GM12878 (cell line): ENCODE data around the gene MBD6. TPM values are rescaled to one million over a fixed set of nuclear protein-coding genes. Genes with fewer than 3 reads are reported as not detected.
A peak's percentile ranks its signal among the peaks of the same experiment; 100 is the strongest.

ENCODE experiments used
- ATAC-seq: fragments of 200-7000 bp; cut with Tn5 transposase; 3 replicates; pipeline ENCODE4 v1.9.1; 2020; ENCODE audit warnings: mild to moderate bottlenecking, moderate library complexity
- BruUV-seq: library from RNA; stranded (reverse); fragments of 400-500 nt; replicated peaks from 2 replicates; lab custom pipeline; 2021; lab: Mats Ljungman, UMichigan
- CTCF ChIA-PET: fragments of 300-600 bp; sonication (Branson Sonifier 250); formaldehyde crosslinking; extraction: SDS; loops from one replicate; lab custom pipeline; 2021; ENCODE audit warnings: inconsistent platforms; lab: Yijun Ruan, JAX
- POLR2A ChIA-PET: fragments of 350-600 bp; formaldehyde crosslinking; extraction: SDS; loops from one replicate; lab custom pipeline; 2021; ENCODE audit warnings: inconsistent platforms; lab: Charles Lee
- RAD21 ChIA-PET: fragments of 300-600 bp; sonication (Branson Sonifier 250); formaldehyde crosslinking; loops from one replicate; lab custom pipeline; 2023; ENCODE audit warnings: antibody characterized with exemption; ENCODE audit not compliant: unreplicated experiment; lab: Charles Lee
- SMC1A ChIA-PET: fragments of 300-600 bp; sonication (Branson Sonifier 250); formaldehyde crosslinking; loops from one replicate; lab custom pipeline; 2023; ENCODE audit not compliant: unreplicated experiment, uncharacterized antibody; lab: Charles Lee
- DNase-seq: peaks from one replicate; pipeline ENCODE4 v3.0.0-alpha.2; 2011; ENCODE audit warnings: low read depth, low spot score
- FAIRE-seq: peaks from 3 replicates; lab custom pipeline; 2011; peaks lifted over from hg19 to GRCh38; lab: Jason Lieb, UNC
- H2AFZ ChIP-seq: 2 replicates; pipeline ENCODE4 v1.6.0; 2011; ENCODE audit warnings: low read depth, low read length, control low read depth; ENCODE audit not compliant: control insufficient read depth
- H3K27ac ChIP-seq: 2 replicates; pipeline ENCODE4 v1.5.1; 2011; ENCODE audit warnings: control low read depth; ENCODE audit not compliant: control insufficient read depth, insufficient read depth
- H3K27me3 ChIP-seq, 2 experiments: replicated peaks in 1 of 2; 2 replicates each; pipeline versions ENCODE4 v1.6.0 to v1.6.1; 2011; ENCODE audit warnings: low read length in 1 of 2; ENCODE audit not compliant: control insufficient read depth in 2 of 2, insufficient read depth in 2 of 2
- H3K36me3 ChIP-seq, 2 experiments: 2 replicates each; pipeline ENCODE4 v1.5.1; 2011; ENCODE audit warnings: low read length in 1 of 2; ENCODE audit not compliant: control insufficient read depth in 2 of 2, insufficient read depth in 2 of 2
- H3K4me1 ChIP-seq: 2 replicates; pipeline ENCODE4 v1.6.1; 2011; ENCODE audit warnings: mild to moderate bottlenecking, low read length, moderate library complexity, mixed read lengths; ENCODE audit not compliant: control insufficient read depth, insufficient read depth
- H3K4me2 ChIP-seq: 2 replicates; pipeline ENCODE4 v1.6.0; 2011; ENCODE audit warnings: control low read depth; ENCODE audit not compliant: control insufficient read depth, insufficient read depth
- H3K4me3 ChIP-seq: fragments of 200-600 bp; sonication (generic); 2 replicates; pipeline ENCODE4 v1.5.1; 2016
- H3K79me2 ChIP-seq: 2 replicates; pipeline ENCODE4 v1.6.0; 2011; ENCODE audit warnings: low read length; ENCODE audit not compliant: control insufficient read depth, insufficient read depth
- H3K9ac ChIP-seq: 2 replicates; pipeline ENCODE4 v1.8.0; 2011; ENCODE audit warnings: low read length, control low read depth, mixed read lengths; ENCODE audit not compliant: control insufficient read depth, insufficient read depth
- H3K9me3 ChIP-seq: replicated peaks from 3 replicates; pipeline ENCODE4 v1.5.1; 2011; ENCODE audit warnings: mild to moderate bottlenecking, low read length; ENCODE audit not compliant: control insufficient read depth, insufficient read depth
- H4K20me1 ChIP-seq: 2 replicates; pipeline ENCODE4 v1.6.0; 2011; ENCODE audit not compliant: control insufficient read depth, insufficient read depth
- ATF3 ChIP-seq: IDR thresholded peaks from 2 replicates; pipeline ENCODE4 v1.6.1; 2011; ENCODE audit warnings: low read depth, mild to moderate bottlenecking, low read length, moderate library complexity, borderline replicate concordance; ENCODE audit errors: extremely low read depth
- BHLHE40 ChIP-seq, 2 experiments: fragments of 450-650 bp in 1 of 2; IDR thresholded peaks; 2 replicates each; pipeline ENCODE4 v1.6.1; 2011 to 2017; ENCODE audit warnings: low read depth in 2 of 2, borderline replicate concordance in 1 of 2, improper control_type of control experiment in 1 of 2, low read length in 1 of 2, mild to moderate bottlenecking in 1 of 2
- GATAD2B ChIP-seq: fragments of 450-650 bp; conservative IDR thresholded peaks from 2 replicates; pipeline ENCODE4 v1.6.1; 2017; ENCODE audit warnings: low read depth, mild to moderate bottlenecking, moderate library complexity
- MLLT1 ChIP-seq: fragments of 450-650 bp; IDR thresholded peaks from 2 replicates; pipeline ENCODE4 v1.6.1; 2016; ENCODE audit warnings: mild to moderate bottlenecking
- NBN ChIP-seq: fragments of 450-650 bp; IDR thresholded peaks from 2 replicates; pipeline ENCODE4 v1.6.1; 2016
- NKRF ChIP-seq: fragments of 450-650 bp; conservative IDR thresholded peaks from 2 replicates; pipeline ENCODE4 v1.6.1; 2017; ENCODE audit warnings: mild to moderate bottlenecking, moderate library complexity
- NR2F1 ChIP-seq: fragments of 450-650 bp; conservative IDR thresholded peaks from 2 replicates; pipeline ENCODE4 v1.6.1; 2017; ENCODE audit warnings: mild to moderate bottlenecking
- PRDM15 ChIP-seq: fragments of 450-650 bp; formaldehyde crosslinking; IDR thresholded peaks from 2 replicates; pipeline ENCODE4 v1.4.0; 2020; ENCODE audit warnings: mild to moderate bottlenecking, moderate library complexity
- SP1 ChIP-seq: IDR thresholded peaks from one replicate; pipeline ENCODE4 v1.6.1; 2011; ENCODE audit warnings: low read depth, low read length
- SUPT20H ChIP-seq: IDR thresholded peaks from 2 replicates; pipeline ENCODE4 v1.6.1; 2011; ENCODE audit warnings: low read depth, mild to moderate bottlenecking, low read length, moderate library complexity, borderline replicate concordance; ENCODE audit not compliant: control insufficient read depth
- TBL1XR1 ChIP-seq: IDR thresholded peaks from 2 replicates; pipeline ENCODE4 v1.6.1; 2012; ENCODE audit warnings: low read depth, low read length, improper control_type of control experiment
- TCF12 ChIP-seq: IDR thresholded peaks from 2 replicates; pipeline ENCODE4 v1.6.1; 2011; ENCODE audit warnings: low read depth, mild to moderate bottlenecking, low read length
- WGBS: methylation state at CpG from one replicate; pipeline ENCODE4 v1.1.6; 2016; ENCODE audit warnings: low lambda C conversion rate; ENCODE audit not compliant: insufficient replicate concordance, insufficient coverage; ENCODE audit errors: missing lambda C conversion rate; 5-methylcytosine and 5-hydroxymethylcytosine counted together
- in situ Hi-C: fragments of 300-500 bp; cut with MboI; formaldehyde crosslinking; loops from 9 replicates; pipeline ENCODE4 v1.14.3; 2018; ENCODE audit warnings: mixed read lengths
- intact Hi-C: fragments of 100-400 bp; cut with micrococcal nuclease; formaldehyde crosslinking; loops from one replicate; pipeline ENCODE4 v1.14.2; 2022; ENCODE audit not compliant: unreplicated experiment
- polyA plus RNA-seq, 11 experiments: library from polyadenylated mRNA; depleted of rRNA in 4 of 11; unstranded in 6 of 11; stranded (reverse) in 5 of 11; fragments of >200 nt; fragmentation: Nextera tagmentation in 4 of 11; fragmentation: Illumina TruSeq in 1 of 11; extraction: Ambion mirVana in 4 of 11; extraction: Trizol in 1 of 11; gene quantifications; 1 replicate in 1 of 11; 2 replicates in 10 of 11; pipeline versions ENCODE4 v1.2.1 to v1.2.3, GENCODE V29; 2011 to 2016; ENCODE audit warnings: inconsistent platforms in 2 of 11, missing spikeins in 2 of 11, low read depth in 1 of 11
- total RNA-seq, 4 experiments: library from RNA; depleted of rRNA in 3 of 4; stranded (reverse); fragments of >200 nt in 3 of 4; fragmentation: Illumina TruSeq in 1 of 4; extraction: Trizol in 1 of 4; gene quantifications; 2 replicates each; pipeline versions ENCODE4 v1.2.1 to v1.2.3, GENCODE V29; 2013 to 2021

The MBD6 gene
- total and polyA plus RNA-seq, 10 of the 15 experiments (the other 5 are each of a cell fraction or from before 2014, with no cell fraction given), result 1.5 to 52.7 (median 6.8) TPM

- TF ChIP-seq PRDM15 (CRISPR knock-in tag) (no peak), MLLT1 (no peak)
These were observed 47.8 kb upstream of the MBD6 start (continued) for GRCh38 chr12:57474862-57475261.

- no peaks in the 10 kb centered on the region for H3K9me3 ChIP-seq
- ATAC-seq (peak; percentile 8), FAIRE-seq (no peak), DNase-seq (no peak)
- H3K4me3 ChIP-seq, result peak overlapping the region; percentile 92
- peak overlapping the region; percentile 80 for H2AFZ ChIP-seq
- in situ Hi-C loops (no loop called here), intact Hi-C loops (loop anchor here (5.0 to 10.0 kb wide), 2 partner anchors 47 to 279 kb away; partner anchors contain the start of genes CDK4, DDIT3, MARCHF9 and MBD6)
- peak overlapping the region; percentile 99 for H3K4me2 ChIP-seq
- no peak for TF ChIP-seq NKRF
- no peak for TF ChIP-seq SUPT20H
- TF ChIP-seq GATAD2B, result no peak
- no peak for TF ChIP-seq TCF12
- TF ChIP-seq NBN, result no peak
- TF ChIP-seq ATF3, result no peak
- no peak for TF ChIP-seq NR2F1
- TF ChIP-seq BHLHE40 (IDR thresholded peaks at IDR 0.05; ENCODE audit: borderline replicate concordance in 1 of 2, low read depth in 2 of 2, low read length in 1 of 2), result peak; percentile 79 to 96
- no peak for TF ChIP-seq TBL1XR1
- TF ChIP-seq SP1, result peak; percentile 3
- POLR2A ChIA-PET, result interaction anchor here (0.7 to 2.5 kb wide), 9 partner anchors 9 to 246 kb away, joined by 3 to 16 read pairs (median 6); partner anchors contain the start of genes DCTN2, DDIT3, INHBE and SHMT2
- H4K20me1 ChIP-seq, result no peaks in the 10 kb centered on the region
- BruUV-seq, result no TSS peak
- H3K79me2 ChIP-seq, result peaks cover 44% of the 10 kb centered on the region
- whole genome bisulfite sequencing, result 61% methylated on average over 67 of the region's 84 CpGs
- H3K9ac ChIP-seq, result peak overlapping the region; percentile 74
- peaks cover 31% of the 10 kb centered on the region for H3K4me1 ChIP-seq
- RAD21 ChIA-PET, result interaction anchor here (1.0 kb wide), 1 partner anchor 99 kb away, joined by 3 read pairs; no protein-coding TSS in a partner anchor
- SMC1A ChIA-PET, result interaction anchor here (2.2 kb wide), 3 partner anchors 13 to 49 kb away, joined by 9 to 18 read pairs (median 10); partner anchors contain the start of gene GLI1
- peak overlapping the region; percentile 85 for H3K27ac ChIP-seq
- H3K36me3 ChIP-seq, result peaks cover 1 to 25% of the 10 kb centered on the region in 2 experiments
- H3K27me3 ChIP-seq, result no peaks in the 10 kb centered on the region
- CTCF ChIA-PET, result interaction anchor here (0.5 to 8.1 kb wide), 9 partner anchors 10 to 233 kb away, joined by 3 to 114 read pairs (median 9); partner anchors contain the start of genes DDIT3, GLI1 and INHBE
These were observed 47.1 kb upstream of the MBD6 start for GRCh38 chr12:57475271-57476161.
